DMS 273 treated with DMSO at 0.1 percent for 48 hours (cell line): ENCODE data around the gene ZNF19.
A peak's percentile ranks its signal among the peaks of the same experiment; 100 is the strongest.

Source experiments
- DNase-seq: peaks from one replicate; lab custom pipeline; 2025; lab: John Stamatoyannopoulos, UW

ZNF19 gene

GRCh38 chr16:71490361-71490760 lies 1.2 kb upstream of the ZNF19 start:
- DNase-seq, result no peak

GRCh38 chr16:71484006-71484893 lies 4.9 kb downstream of the ZNF19 start:
- DNase-seq, result peak; percentile 76

GRCh38 chr16:71482569-71482968 lies 6.6 kb downstream of the ZNF19 start:
- DNase-seq, result no peak

GRCh38 chr16:71480956-71481355 lies 8.2 kb downstream of the ZNF19 start:
- DNase-seq, result no peak

- no peak for DNase-seq
These were observed 9.7 kb downstream of the ZNF19 start for GRCh38 chr16:71479420-71479819.

- no peak for DNase-seq
These were observed 12.5 kb downstream of the ZNF19 start for GRCh38 chr16:71476457-71477124.

GRCh38 chr16:71474864-71475263 lies 14.3 kb downstream of the ZNF19 start:
- DNase-seq, result no peak

GRCh38 chr16:71473891-71474290 lies 15.2 kb downstream of the ZNF19 start:
- no peak for DNase-seq

- no peak for DNase-seq
These were observed 16.2 kb downstream of the ZNF19 start for GRCh38 chr16:71472931-71473330.

- no peak for DNase-seq
These were observed 17.1 kb downstream of the ZNF19 start for GRCh38 chr16:71472051-71472450.

- DNase-seq, result no peak
These were observed 21.3 kb downstream of the ZNF19 start for GRCh38 chr16:71467810-71468209.

GRCh38 chr16:71464231-71464630 lies 24.9 kb downstream of the ZNF19 start:
- DNase-seq, result no peak

GRCh38 chr16:71461686-71462648 lies 27.2 kb downstream of the ZNF19 start, which contains the start of gene ZNF23:
Gene ZNF23 (minus strand): TSS chr16:71462247. CDS start chr16:71456796, 5,451 bp downstream.
- peak; percentile 28 for DNase-seq

- no peak for DNase-seq
These were observed 28.2 kb downstream of the ZNF19 start for GRCh38 chr16:71460941-71461340.

GRCh38 chr16:71460236-71460635 lies 28.9 kb downstream of the ZNF19 start:
- no peak for DNase-seq

GRCh38 chr16:71459510-71459909 lies 29.6 kb downstream of the ZNF19 start:
- no peak for DNase-seq

- DNase-seq, result no peak
These were observed 32.3 kb downstream of the ZNF19 start for GRCh38 chr16:71456801-71457200.

GRCh38 chr16:71453036-71453435 lies 36.1 kb downstream of the ZNF19 start:
- no peak for DNase-seq

GRCh38 chr16:71449020-71449419 lies 40.1 kb downstream of the ZNF19 start:
- DNase-seq, result no peak

- DNase-seq, result no peak
These were observed 40.8 kb downstream of the ZNF19 start for GRCh38 chr16:71448274-71448866.

- DNase-seq, result no peak
These were observed 45.4 kb downstream of the ZNF19 start for GRCh38 chr16:71443714-71444113.

- no peak for DNase-seq
These were observed 47.1 kb downstream of the ZNF19 start, which contains the start of gene TLE7 for GRCh38 chr16:71442051-71442440. Gene TLE7 (minus strand): TSS chr16:71442054. CDS start chr16:71433324, 8,730 bp downstream.
